ENCODE results near the gene ARL8B. TPM values are rescaled to one million over a fixed set of nuclear protein-coding genes. Genes with fewer than 3 reads are reported as not detected.

The ARL8B gene
- total RNA-seq, 1 donor from 2014 or later = 69.2 TPM

DNA sequence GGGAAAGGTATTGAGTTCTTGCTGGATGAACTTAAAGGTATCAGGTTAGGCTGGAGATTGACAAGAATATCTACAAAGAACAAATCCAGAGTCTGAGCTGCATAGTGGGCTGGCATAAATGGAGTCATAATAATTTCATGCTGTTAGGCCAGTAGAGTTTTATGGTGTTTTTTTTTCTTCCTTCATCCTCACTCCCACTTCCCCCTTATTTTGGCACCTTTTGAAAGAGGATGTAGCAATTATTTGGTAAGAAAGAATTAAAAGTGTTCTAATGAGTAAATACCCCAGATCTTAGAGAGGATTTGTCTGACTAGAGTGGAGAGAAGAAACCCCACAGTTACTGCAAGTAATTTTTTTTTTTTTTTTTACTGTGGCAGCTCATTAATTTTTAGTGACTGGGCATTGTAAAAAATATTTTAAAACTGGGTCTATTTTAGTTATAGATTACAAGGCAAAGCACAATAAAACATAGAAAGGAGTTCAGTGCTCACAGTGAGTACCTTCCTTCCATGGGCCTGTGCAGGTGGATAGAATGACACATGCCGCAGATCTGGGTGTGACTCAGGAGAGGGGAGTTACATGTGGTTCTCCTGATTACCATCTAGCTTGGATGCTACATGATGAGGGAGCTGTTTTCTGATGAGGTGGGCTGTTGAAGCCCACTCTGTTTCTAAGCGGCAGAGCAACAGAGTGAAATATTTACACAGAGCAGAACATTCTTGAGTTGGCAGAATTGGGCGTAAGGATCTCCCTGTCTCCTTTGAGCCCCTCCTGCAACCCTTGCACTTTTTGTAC, 70.7 kb downstream of the ARL8B start:
- Histone ChIP-seq H3K4me3 (ENCODE audit: low read depth, low read length) (no peak overlapping the region), H3K36me3 (ENCODE audit: control insufficient read depth, insufficient read depth, low read length) (no peaks in the 10 kb centered on the region), H3K27me3 (ENCODE audit: control insufficient read depth, insufficient read depth, low read length) (no peaks in the 10 kb centered on the region)
- TF ChIP-seq, protein P1, sequence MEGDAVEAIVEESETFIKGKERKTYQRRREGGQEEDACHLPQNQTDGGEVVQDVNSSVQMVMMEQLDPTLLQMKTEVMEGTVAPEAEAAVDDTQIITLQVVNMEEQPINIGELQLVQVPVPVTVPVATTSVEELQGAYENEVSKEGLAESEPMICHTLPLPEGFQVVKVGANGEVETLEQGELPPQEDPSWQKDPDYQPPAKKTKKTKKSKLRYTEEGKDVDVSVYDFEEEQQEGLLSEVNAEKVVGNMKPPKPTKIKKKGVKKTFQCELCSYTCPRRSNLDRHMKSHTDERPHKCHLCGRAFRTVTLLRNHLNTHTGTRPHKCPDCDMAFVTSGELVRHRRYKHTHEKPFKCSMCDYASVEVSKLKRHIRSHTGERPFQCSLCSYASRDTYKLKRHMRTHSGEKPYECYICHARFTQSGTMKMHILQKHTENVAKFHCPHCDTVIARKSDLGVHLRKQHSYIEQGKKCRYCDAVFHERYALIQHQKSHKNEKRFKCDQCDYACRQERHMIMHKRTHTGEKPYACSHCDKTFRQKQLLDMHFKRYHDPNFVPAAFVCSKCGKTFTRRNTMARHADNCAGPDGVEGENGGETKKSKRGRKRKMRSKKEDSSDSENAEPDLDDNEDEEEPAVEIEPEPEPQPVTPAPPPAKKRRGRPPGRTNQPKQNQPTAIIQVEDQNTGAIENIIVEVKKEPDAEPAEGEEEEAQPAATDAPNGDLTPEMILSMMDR (IDR thresholded peaks at IDR 0.05; ENCODE audit: insufficient read depth, low read length, poor library complexity, severe bottlenecking) = no peak
- no peak for DNase-seq (ENCODE audit: low read depth)

DNA sequence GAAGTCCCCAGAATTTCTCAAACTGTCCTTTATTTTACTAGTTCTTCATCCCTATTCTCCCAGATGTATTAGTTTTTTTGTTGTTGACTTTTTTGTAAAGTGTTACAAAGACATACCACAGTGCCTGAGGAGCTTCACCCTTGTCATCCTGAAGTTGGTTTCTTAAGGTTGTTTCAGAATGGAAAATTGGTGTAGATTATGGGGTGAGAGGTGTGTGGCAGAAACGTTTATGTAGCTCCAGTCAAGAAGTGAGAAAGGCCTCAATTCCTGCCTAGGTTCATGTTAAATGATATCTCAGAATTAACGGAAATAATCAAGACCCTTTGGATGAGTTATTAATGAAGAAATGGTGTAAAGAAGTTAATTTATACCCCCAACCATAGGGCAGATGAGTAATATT, 72.2 kb downstream of the ARL8B start:
- Histone ChIP-seq H3K36me3 (ENCODE audit: control insufficient read depth, insufficient read depth, low read length) (no peaks in the 10 kb centered on the region), H3K4me3 (ENCODE audit: low read depth, low read length) (no peak overlapping the region), H3K27me3 (ENCODE audit: control insufficient read depth, insufficient read depth, low read length) (no peaks in the 10 kb centered on the region)
- no peak for DNase-seq (ENCODE audit: low read depth)
- TF ChIP-seq, protein P1 (IDR thresholded peaks at IDR 0.05; ENCODE audit: insufficient read depth, low read length, poor library complexity, severe bottlenecking) = no peak

DNA sequence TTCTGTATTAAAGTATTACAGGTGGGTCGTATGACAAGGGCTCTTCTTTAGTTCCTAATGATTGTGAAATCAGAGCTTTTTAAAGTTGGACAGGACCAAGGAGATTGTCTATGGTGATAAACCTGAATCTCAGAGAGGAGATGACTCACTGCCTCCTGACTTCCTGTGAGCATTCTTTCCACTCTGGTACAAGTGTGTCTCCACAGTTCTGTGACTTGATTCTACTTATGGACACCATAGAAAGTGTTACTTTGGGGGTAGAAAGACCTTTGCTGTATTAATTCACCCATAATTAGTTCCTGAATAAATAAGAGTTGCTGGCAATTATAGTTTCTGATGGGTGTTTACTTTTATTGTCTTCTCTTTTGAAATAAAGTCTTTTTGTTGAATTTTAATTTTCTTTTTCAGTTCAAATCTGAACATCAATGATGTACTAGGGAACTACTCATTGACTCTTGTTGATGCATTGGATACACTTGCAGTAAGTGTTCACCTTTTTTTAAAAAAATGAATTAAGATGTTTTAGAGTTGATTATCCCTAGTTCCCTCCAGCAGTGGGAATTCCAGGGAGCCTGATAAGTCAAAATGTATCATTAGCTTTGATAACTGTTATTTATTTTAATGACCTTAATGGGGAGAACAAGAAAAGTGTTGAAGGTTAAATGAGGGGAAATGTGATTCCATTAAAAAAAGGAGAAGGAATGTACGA, 72.9 kb downstream of the ARL8B start:
- Histone ChIP-seq H3K36me3 (ENCODE audit: control insufficient read depth, insufficient read depth, low read length) (no peaks in the 10 kb centered on the region), H3K27me3 (ENCODE audit: control insufficient read depth, insufficient read depth, low read length) (no peaks in the 10 kb centered on the region), H3K4me3 (ENCODE audit: low read depth, low read length) (no peak overlapping the region)
- TF ChIP-seq, protein P1 (IDR thresholded peaks at IDR 0.05; ENCODE audit: insufficient read depth, low read length, poor library complexity, severe bottlenecking) = no peak
- DNase-seq (ENCODE audit: low read depth) = peak; percentile 82

DNA sequence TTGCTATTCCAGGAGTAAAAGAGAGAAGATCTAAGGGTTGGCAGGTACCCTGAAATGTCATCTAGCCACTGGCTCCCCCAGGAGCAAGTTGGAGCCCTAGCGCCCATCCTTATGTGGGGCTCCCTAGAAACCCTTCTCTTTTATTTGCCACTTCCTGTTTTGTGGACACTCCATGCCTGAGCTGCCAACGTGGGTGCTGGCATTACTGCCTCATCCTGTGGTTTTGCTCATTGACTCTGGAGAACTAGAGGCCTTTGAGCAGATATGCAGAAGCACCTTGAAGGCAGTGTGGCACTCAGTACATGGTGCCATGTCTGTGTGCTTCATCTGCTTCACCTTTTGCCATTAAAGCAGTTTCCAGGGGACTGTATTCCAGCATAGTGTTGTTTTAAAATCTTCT, 73.5 kb downstream of the ARL8B start:
- TF ChIP-seq, protein P1 (IDR thresholded peaks at IDR 0.05; ENCODE audit: insufficient read depth, low read length, poor library complexity, severe bottlenecking) = no peak
- no peaks in the 10 kb centered on the region for H3K36me3 ChIP-seq (ENCODE audit: control insufficient read depth, insufficient read depth, low read length)
- H3K4me3 ChIP-seq (ENCODE audit: low read depth, low read length) = no peak overlapping the region
- DNase-seq (ENCODE audit: low read depth) = peak; percentile 25
- H3K27me3 ChIP-seq (ENCODE audit: control insufficient read depth, insufficient read depth, low read length) = no peaks in the 10 kb centered on the region

DNA sequence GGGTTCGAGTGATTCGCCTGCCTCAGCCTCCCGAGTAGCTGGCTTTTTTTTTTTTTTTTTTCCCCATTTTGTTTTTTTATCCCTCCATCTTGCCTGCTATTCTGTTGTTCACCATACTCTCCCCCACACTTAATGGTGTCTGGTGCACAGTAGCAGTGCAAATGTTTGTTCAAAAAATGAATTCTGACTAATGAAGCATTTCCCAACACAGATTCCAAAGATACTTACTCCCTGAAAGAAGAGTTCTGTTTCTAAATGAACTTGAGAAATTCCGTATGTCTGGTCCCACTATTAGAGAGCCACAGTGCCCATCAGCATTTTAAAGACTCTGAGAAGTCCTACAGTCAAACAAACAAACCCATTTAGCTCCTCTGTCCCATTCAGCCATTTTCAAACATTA, 74.9 kb downstream of the ARL8B start:
- DNase-seq (ENCODE audit: low read depth) = no peak
- Histone ChIP-seq H3K36me3 (ENCODE audit: control insufficient read depth, insufficient read depth, low read length) (peaks cover 1% of the 10 kb centered on the region), H3K4me3 (ENCODE audit: low read depth, low read length) (no peak overlapping the region), H3K27me3 (ENCODE audit: control insufficient read depth, insufficient read depth, low read length) (no peaks in the 10 kb centered on the region)
- TF ChIP-seq, protein P1 (IDR thresholded peaks at IDR 0.05; ENCODE audit: insufficient read depth, low read length, poor library complexity, severe bottlenecking) = no peak
